K562 (cell line): Measurements from ENCODE around the gene LONP1.

Source experiments
- CREB3 ChIP-seq: fragments of 450-650 bp; conservative IDR thresholded peaks from 2 replicates; pipeline ENCODE4 v1.6.1; 2016; ENCODE audit warnings: missing genetic modification characterization, low read depth, mild to moderate bottlenecking, missing compliant biosample characterization, moderate library complexity
- JUND ChIP-seq, 2 experiments: IDR thresholded peaks; 2 replicates in 1 of 2; 3 replicates in 1 of 2; pipeline ENCODE4 v1.6.1; 2011; ENCODE audit warnings: borderline replicate concordance in 2 of 2, low read depth in 2 of 2, low read length in 2 of 2, improper control_type of control experiment in 1 of 2, missing biosample characterization in 1 of 2, missing genetic modification characterization in 1 of 2, missing genetic modification reagents in 1 of 2
- NEUROD1 ChIP-seq: fragments of 150-350 bp; IDR thresholded peaks from 2 replicates; pipeline ENCODE4 v1.6.1; 2014; ENCODE audit warnings: borderline replicate concordance, low read length, low read depth; ENCODE audit not compliant: partially characterized antibody
- ZHX1 ChIP-seq: fragments of 150-350 bp; conservative IDR thresholded peaks from 2 replicates; pipeline ENCODE4 v1.6.1; 2014; ENCODE audit warnings: low read length

DNA sequence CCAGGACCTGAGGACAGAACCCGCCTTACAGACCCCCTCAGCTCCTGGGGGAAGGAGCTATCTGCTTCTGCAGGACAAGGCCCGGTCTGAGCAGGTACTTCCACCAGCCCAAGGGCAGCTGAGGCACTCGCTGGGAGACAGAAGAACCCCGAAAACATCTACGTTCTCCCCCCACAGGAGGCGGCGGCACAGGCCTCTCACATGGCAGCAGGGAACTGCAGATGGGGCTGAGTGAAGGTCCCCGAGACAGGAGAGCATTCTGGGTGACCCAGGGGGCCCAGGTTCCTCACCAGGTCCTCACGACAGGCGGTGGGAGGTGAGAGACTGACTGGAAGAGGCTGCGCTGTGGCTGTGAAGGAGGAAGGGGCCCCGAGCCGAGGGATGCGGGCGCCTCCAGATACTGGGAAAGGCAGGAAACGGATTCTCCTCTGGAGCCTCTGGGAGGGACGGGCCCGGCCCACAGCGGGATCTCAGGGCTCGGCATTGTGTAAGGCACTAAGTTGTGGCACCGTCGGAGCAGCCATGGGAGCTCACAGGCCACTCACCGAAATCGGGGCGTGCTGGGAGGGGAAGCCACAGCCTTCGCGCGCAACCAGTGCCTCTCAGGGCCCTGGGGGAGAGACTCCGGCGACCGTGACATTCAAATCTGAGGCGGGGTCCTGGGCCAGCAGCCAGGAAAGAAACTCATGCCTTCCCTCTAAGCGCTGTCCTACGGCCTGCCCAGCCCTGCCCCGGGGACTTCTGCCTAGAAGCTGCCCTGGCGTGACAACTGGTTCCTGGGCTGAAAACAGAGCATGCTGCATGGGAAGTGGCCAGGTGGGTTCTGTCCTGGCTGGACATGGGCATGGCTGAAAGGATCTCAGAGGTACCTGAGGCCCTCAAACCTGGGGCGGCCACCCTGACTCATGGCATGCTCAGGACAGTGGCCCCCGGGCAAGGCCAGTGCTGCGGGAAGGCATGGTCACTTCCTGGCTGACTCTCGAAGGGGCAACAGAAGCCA lies 15.8 kb downstream of the LONP1 start:
- TF ChIP-seq CREB3 (tag) = no peak
- no peak for TF ChIP-seq NEUROD1
- TF ChIP-seq ZHX1 = no peak
- TF ChIP-seq JUND (IDR thresholded peaks at IDR 0.05; ENCODE audit: borderline replicate concordance, low read depth, low read length) = no peak
- TF ChIP-seq JUND (tag; IDR thresholded peaks at IDR 0.05; ENCODE audit: borderline replicate concordance, low read depth, low read length) = no peak
